ENCODE measurements around the gene RBAK. TPM values are rescaled to one million over a fixed set of nuclear protein-coding genes. Genes with fewer than 3 reads are reported as not detected.
"Not testable (repeated sequence)": the region's sequence is repeated elsewhere in the genome, so short reads cannot be mapped to it uniquely, and the experiment has no call there.

Gene RBAK
- total RNA-seq, 1 donor from 2014 or later, result 8.7 TPM

GRCh38 chr7:5051731-5052130 is 6.1 kb downstream of the RBAK start:
- not testable (repeated sequence) for DNase-seq

GRCh38 chr7:5053175-5053574 is 7.5 kb downstream of the RBAK start:
- DNase-seq, result no peak

DNA sequence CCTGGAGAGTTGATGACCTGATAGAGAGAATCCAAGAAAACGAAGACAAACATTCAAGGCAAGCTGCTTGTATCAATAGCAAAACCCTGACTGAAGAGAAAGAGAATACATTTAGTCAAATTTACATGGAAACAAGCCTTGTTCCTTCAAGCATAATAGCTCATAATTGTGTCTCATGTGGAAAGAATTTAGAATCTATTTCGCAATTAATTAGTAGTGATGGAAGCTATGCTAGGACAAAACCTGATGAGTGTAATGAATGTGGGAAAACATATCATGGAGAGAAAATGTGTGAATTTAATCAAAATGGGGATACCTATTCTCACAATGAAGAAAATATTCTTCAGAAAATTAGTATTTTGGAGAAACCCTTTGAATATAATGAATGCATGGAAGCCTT is 18.0 kb downstream of the RBAK start:
- DNase-seq, result no peak

DNA sequence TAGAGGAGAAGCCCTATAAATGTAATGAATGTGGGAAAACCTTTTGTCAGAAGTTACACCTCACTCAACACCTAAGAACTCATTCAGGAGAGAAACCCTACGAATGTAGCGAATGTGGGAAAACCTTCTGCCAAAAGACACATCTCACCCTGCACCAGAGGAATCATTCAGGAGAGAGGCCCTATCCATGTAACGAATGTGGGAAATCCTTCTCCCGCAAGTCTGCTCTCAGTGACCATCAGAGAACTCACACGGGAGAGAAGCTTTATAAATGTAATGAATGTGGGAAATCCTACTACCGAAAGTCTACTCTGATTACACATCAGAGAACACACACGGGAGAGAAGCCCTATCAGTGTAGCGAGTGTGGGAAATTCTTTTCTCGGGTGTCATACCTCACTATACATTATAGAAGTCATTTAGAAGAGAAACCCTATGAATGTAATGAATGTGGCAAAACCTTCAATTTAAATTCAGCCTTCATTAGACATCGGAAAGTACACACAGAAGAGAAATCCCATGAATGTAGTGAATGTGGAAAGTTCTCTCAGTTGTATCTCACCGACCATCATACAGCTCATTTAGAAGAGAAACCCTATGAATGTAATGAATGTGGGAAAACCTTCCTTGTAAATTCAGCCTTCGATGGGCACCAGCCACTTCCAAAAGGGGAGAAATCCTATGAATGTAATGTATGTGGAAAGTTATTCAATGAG is 18.9 kb downstream of the RBAK start:
- peak; percentile 10 for DNase-seq

DNA sequence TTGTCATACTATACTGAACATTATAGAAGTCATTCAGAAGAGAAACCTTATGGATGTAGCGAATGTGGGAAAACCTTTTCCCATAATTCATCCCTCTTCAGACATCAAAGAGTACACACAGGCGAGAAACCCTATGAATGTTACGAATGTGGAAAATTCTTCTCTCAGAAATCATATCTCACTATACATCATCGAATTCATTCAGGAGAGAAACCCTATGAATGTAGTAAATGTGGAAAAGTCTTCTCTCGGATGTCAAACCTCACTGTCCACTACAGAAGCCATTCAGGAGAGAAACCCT is 19.4 kb downstream of the RBAK start:
- DNase-seq, result no peak

- no peak for DNase-seq
Measured at GRCh38 chr7:5068521-5068920, 22.9 kb downstream of the RBAK start.

GRCh38 chr7:5070206-5070605 is 24.5 kb downstream of the RBAK start:
- DNase-seq, result no peak

DNA sequence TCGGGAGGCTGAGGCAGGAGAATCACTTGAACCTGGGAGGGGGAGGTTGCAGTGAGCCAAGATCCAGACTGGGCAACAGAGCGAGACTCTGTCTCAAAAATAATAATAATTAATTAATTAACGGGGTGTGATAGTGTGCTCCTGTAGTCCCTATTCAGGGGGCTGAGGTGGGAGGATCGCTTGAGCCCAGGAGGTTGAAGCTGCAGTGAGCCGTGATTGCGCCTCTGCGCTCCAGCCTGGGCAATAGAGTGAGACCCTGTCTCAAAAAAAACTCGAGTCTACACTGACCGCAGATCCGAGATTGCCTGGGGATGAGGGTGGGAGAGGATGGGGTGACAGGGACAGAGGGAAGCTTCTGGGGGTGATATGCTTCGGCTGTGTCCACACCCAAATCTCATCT is 29.5 kb downstream of the RBAK start:
- not testable (repeated sequence) for DNase-seq

- peak; percentile 51 for DNase-seq
Measured at GRCh38 chr7:5077740-5078139, 32.1 kb downstream of the RBAK start.

DNA sequence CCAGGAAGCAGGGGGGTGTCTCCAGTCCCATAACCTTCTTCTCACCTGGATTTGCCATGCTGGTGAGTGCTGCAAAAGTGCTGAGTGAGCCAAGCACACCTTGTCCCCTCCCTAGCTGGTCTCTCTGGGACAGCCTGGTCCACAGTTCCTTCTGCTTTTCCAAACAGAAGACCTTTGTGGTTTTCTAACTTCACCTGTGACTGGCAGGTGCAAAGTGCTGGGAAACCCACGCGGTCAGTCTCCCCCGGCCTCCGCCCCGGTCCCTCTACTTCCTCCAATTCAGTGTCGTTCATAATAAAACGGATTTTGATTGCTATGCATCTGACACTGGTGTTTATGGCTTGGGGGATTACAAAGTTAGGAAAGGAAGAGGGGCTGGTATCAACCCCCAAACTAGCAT is 37.1 kb downstream of the RBAK start:
- no peak for DNase-seq

GRCh38 chr7:5083311-5083711 is 37.7 kb downstream of the RBAK start:
- no peak for DNase-seq

GRCh38 chr7:5086256-5086655 is 40.6 kb downstream of the RBAK start:
- no peak for DNase-seq

DNA sequence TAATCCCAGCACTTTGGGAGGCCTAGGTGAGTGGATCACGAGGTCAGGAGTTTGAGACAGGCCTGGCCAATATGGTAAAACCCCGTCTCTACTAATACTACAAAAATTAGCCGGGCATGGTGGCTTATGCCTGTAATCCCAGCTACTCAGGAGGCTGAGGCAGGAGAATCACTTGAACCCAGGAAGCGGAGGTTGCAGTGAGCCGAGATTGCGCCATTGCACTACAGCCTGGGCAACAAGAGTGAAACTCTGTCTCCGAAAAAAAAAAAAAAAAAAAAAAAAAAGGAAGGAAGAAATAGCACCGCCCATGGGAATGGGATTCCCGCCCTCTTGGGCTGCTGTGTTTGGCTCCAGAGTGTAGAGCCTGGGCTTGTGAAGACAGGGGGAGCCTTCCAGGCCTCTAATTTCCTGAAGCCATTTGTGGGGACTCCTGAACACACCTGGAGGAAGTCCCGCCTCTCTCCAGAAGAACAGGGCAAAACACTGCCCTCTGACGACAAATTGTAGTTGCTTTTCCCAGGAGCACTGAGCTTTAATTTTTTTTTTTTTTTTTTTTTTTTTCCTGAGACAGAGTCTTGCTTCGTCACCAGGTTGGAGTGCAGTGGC is 42.7 kb downstream of the RBAK start:
- peak; percentile 12 for DNase-seq

DNA sequence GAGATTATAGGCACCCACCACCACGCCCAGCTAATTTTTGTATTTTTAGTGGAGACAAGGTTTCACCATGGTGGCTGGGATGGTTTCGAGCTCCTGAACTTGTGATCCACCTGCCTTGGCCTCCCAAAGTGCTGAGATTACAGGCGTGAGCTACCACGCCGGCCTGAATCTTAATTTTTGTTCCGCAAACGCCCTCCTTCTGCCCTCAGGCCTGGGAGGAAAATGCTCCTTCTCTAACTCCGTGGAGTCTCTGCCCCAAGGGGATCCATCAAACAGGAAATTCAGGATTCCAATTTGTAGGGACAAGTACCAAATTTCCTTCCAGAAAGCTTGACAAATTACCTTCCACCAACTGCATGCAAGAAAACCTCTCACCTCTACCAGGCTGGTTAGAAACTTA is 43.2 kb downstream of the RBAK start:
- DNase-seq, result no peak

- no peak for DNase-seq
Measured at GRCh38 chr7:5093948-5094347, 48.3 kb downstream of the RBAK start.

DNA sequence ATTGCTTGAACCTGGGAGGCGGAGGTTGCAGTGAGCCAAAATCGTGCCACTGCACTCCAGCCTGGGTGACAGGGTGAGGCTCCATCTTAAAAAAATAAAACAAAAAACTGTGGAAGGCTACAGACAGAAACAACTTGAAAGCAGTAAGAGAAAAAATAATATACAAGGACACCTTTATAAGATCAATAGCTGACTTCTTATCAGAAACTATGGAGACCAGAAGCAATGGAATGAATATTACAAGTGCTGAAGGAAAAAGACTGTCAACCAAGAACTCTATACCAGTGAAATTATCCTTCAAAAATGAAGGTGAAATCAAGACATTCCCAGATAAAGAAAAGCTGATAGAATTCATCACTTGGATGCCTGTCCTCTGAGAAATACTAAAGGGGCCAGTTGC is 49.0 kb downstream of the RBAK start:
- no peak for DNase-seq

DNA sequence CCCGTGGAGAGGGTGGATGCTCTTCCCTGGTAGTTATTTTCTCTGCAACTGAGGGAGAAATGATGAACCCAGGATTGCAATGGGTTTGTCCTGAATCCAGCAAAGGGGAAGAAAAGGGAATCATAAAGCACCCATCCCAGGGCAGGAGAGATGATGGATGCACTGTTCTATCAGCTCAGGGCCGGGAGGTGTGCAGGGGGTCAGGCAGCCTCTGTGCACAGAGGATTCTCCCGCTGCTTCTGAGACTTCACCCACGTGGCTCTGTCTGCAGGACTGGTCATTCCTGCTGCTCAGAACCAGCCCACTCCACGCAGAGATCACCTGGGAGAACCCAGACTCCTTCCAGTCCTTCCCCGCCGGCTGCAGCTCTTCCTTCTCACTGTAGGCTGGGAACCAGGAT is 70.7 kb downstream of the RBAK start:
- DNase-seq, result no peak

- DNase-seq, result no peak
Measured at GRCh38 chr7:5117095-5117970, 71.7 kb downstream of the RBAK start.

Other genes starting within 250 kb of the RBAK start
- 0.23 and 0.34 TPM in 2 replicates for gene PAPOLB, start 183.8 kb upstream of the RBAK start, total RNA-seq
- gene RADIL, start 162.1 kb upstream of the RBAK start, total RNA-seq, result 3.9 and 4.1 TPM in 2 replicates
- not detected in 2 replicates for gene MMD2, start 86.7 kb upstream of the RBAK start, total RNA-seq
- 76.2 and 85.8 TPM in 2 replicates for gene WIPI2, start 144.4 kb downstream of the RBAK start, total RNA-seq
- 1.0 and 2.7 TPM in 2 replicates for gene SLC29A4, start 237.1 kb downstream of the RBAK start, total RNA-seq

All from dermis blood vessel endothelial cell (primary cell).